ENCODE results near the gene CCDC137.
A peak's percentile ranks its signal among the peaks of the same experiment; 100 is the strongest.
"Not testable (repeated sequence)": the region's sequence is repeated elsewhere in the genome, so short reads cannot be mapped to it uniquely, and the experiment has no call there.

CCDC137 gene

DNA sequence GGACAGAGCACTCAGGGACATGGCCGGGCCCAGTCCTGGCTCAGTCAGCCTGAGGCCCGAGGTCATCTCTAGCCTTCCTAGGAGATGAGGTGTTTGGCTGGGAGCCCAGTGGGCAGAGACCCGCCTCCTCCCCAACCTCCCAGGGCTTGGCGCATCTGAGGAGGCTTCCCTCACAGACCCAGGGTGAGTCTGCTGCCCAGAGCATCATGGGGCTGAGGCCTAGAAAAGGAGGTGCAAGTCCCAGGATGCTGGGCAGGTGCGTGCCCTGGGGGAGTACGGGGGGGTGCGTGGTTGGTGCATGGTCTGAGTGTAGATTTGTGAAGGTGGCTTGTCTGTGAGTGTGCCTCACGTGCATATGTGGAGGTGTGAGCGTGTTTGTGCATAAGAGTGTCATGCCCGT, 14.8 kb upstream of the CCDC137 start:
- peak; percentile 93 for DNase-seq (ENCODE audit: low spot score)

DNA sequence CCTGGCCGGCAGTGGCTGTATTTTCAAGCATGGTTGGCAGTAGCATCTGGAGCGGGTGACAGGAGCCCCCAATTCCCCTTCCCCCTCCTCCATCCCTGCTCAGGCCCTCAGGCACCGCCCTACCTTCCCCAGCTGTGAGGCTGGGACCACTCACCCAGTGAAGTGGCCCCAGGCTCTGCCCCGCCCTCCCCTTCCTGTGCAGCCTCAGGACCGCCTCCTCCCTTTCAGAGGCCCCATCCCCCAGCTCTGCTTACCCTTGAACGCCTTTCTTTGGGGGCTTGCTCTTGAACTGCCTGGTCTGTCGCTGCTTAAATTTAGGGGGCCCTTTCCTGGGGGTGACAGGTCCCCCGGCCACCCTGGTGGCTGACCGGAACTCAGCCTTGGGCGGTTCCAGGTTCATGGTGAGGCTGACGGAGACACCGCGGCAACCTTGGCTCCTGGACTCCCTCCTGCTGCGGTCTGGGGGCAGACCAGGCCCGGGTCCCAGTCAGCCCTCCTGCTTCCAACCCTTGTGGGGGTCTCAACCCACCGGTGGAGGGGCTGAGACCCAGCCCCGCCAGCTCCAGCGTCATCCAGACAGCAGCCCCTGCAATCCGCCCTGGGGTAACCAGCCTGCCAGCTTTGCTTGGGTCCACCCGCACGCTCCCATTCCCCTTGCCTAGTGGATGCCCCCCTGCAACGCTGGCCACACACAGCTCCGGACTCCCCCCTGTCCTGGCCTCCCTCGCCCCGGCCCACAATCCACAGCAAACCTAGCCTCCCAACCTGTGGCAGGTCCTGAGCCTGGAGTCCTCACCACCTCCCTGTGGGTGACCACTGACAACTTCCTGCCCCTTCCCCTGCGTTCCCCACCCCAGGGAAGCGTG, 13.4 kb upstream of the CCDC137 start:
- DNase-seq (ENCODE audit: low spot score) = no peak

DNA sequence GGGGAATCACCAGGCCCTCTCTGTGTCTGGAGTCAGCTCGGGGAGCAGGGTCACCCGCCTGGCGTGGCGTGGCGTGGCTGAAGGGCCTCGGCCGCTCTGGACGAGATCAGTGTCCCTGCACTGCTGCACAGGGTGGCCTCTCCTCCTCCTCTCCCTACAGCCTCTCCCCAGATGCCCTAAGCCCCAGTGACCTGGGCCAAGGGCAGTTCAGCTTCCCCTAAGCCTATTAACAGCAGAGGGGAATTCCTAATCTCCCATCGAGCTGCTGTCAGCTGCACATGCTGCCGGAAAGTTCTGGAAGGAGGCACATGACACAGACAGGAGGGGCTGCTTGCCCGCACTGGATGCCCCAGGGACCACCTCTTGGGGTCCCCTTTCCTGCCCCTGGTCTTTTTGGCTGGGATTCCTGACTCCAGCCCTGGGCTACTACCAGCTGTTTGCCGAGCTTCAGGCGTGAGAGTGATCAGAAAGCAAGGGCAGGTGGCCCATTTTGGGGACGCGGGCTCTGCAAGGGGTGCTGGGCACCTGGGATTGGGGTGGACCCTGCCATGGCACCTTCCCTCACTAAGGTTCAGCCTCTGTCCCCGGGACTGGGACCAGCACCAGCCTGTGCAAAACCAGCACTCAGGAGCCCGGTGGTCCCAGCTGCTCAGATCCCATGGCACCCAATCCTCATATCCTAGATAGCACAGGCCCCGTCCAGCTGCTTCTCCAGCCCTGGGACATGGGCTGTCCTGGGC, 11.0 kb upstream of the CCDC137 start:
- DNase-seq (ENCODE audit: low spot score) = no peak

DNA sequence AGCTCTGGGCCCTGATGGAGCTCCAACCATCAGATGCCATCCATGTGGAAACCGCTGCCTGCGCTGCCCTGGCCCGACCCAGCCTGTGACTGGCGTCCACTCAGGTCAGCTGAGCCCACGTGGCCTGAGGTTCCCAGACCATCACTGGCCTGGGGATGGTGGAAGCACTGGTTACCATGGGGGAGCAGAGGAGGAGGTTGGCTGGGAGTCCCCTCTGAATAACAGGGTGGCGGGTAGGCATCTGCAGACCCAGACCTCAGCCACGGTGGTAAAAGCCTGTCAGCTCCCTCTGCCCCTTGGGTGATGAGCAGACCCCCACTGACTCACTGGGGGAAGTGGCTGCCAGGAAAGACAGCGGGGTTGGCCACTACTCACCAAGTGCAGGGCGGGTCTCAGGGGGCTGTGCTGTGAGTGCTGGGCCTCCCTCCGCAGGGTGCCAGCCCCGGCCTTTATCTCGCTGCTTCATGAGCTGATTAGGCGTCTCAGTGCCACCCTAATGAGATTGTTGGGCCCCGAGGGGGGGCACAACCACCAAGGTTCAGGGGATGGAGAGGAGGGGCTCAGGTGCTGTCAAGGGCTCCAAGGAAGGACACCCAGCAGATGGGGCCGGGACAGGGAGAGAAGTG, 10.3 kb upstream of the CCDC137 start, which contains the start of gene PDE6G:
TSS of gene PDE6G (minus strand) at position 425 of the 626 bp plus-strand sequence. CDS start 3,237 bp downstream, outside the sequence.
- no peak for DNase-seq (ENCODE audit: low spot score)

DNA sequence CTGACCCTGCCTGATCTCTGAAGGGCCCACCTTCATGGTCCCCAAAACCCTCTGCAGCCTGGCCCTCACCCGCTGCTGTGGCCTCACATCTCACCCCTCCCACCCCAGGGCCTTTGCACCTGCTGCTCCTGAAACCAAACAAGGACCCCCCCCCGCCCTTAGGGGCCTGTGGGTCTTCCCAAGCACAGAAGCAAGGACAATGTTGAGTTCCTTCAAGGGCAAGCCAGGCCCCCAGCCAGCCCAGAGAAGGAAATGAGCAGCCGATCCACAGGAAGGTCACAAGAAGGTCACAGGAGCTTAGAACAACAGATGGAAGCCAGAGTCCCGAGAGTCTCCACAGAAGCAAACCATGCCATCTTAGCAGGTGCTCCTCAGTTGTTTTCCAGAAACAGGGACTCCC, 9.7 kb upstream of the CCDC137 start:
- DNase-seq (ENCODE audit: low spot score) = no peak

DNA sequence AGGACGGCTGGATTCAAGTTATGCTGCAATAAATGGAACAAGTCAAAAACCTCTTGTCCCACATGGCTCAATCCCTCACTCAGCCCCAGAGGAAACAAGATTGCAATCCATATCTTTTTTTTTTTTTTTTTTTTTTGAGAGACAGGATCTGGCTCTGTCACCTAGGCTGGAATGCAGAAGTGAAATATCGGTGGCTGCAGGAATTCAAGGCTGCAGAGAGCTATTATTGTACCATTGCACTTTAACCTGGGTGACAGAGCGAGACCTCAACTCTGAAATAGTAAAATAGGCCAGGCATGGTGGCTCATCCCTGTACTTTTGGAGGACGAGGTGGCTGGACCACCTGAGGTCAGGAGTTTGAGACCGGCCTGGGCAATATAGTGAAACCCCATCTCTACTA, 7.5 kb upstream of the CCDC137 start:
- DNase-seq (ENCODE audit: low spot score) = no peak

DNA sequence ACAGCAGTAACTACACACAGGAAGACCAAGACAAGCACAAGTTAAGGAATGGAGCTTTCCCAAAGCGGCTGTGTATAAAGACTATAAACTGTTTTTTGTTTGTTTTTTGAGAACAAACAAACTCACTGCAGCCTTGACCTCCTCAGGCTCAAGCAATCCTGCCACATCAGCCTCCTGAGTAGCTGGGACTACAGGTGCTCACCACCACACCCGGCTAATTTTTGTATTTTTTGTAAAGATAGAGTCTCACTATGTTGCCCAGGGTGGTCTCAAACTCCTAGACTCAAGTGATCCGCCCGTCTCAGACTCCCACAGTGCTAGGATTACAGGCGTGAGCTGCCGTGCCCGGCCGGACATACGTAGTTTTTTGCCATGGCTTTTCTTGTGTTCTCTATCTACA, 6.1 kb upstream of the CCDC137 start:
- DNase-seq (ENCODE audit: low spot score) = no peak

DNA sequence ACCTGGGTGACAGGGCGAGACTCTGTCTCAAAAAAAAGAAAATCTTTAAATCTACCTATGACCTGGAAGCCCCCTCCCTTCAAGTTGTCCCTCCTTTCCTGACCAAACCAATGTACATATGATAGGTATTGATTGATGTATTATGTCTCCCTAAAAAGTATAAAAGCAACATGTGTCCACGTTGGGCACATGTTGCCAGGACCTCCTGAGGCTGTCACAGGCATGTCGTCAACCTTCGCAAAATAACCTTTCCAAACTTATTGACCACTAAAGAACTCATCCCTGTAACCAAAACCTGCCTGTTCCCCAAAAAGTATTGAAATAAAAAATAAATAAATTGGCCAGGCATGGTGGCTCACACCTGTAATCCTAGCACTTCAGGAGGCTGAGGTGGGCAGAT, 4.5 kb upstream of the CCDC137 start:
- DNase-seq (ENCODE audit: low spot score) = no peak

DNA sequence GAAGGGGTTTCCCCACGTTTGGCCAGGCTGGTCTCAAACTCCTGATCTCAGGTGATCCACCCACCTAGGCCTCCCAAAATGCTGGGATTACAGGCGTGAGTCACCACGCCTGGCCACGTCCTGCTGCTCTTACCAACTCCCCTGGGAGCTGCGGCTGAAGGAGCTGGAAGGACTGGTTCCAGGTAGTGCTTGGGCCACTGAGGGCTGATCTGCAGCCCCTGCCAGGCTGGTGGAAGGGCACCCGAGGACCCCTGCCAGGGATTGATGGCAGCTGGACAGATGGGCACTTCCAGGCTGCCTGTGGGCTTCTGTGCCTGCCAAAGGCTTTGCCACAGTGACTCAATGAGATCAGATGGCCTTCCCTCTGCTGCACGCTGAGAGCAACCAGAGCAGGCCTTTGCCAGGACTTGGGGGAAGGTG, 2.5 kb upstream of the CCDC137 start:
- DNase-seq (ENCODE audit: low spot score) = no peak

DNA sequence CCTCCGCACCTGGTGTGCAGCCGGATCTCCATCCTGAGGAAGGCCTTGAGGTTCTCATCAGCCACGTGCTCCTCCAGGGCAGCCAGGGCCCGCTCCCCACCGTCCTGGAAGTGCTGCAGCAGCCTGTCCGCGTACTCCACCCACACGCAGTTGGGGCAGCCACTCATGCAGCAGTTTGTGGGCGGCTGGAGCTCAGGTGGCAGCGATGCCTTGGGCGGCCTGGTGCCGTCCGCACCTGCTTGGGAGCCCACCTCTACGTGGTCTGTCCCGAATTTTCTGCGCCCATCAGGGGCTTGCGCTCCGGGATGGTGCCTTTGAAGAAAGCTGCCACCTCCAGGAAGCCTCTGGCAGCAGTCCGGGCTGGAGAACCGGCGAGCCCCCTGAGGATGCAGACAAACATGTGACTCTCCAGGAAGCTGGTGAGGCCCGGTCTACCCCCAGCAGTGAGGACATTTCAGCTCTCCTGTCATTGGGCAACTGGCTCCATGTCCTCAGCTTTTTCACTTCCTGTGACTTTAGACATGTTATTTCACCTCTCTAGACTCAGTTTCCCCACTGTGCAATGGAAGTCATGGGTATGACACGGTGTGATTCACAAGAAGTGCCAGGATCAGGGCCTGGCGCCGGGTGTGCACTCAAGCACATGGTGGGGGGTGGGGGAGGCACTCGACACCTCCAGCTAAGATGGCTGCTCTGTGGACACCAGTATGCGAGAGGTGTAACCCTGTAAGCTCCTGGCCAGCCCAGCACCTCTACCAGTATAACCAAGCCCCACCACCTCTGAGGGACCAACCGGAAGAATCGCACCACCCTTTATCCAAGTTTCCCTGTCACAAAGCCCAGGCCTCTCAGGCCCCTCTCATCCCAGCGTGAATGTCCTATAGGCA, 1.1 kb upstream of the CCDC137 start:
- DNase-seq (ENCODE audit: low spot score) = no peak

DNA sequence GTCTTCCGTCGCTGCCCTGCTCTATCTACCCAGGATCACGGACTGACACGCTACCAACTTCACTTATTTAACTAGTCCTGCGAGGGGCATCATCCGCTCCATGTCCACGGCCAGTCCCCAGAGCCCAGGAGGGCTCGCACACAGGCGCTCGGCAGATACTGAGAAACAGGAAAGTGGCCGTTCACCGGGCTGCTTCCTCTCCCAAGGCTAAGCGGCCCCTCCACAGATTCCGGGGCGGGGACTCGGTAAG, 520 bp upstream of the CCDC137 start:
- no peak for DNase-seq (ENCODE audit: low spot score)

DNA sequence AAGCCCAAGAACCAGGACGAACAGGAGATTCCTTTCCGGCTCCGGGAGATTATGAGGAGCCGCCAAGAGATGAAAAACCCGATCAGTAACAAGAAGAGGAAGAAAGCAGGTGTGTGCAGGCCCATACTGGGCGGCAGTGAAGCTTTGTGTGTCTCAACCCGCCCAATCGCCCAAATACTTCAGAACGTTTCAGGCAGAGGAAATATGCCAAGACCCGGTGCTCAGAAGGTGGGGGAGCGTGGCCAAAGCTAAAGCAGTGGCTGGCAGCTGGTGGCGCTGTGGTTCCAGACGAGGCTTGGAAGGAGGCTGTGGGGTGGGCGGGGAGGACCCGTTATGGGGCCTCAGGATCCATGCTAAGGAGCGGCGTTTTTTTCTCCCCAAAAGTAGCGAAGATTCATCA, 1.2 kb downstream of the CCDC137 start:
- DNase-seq (ENCODE audit: low spot score) = no peak

DNA sequence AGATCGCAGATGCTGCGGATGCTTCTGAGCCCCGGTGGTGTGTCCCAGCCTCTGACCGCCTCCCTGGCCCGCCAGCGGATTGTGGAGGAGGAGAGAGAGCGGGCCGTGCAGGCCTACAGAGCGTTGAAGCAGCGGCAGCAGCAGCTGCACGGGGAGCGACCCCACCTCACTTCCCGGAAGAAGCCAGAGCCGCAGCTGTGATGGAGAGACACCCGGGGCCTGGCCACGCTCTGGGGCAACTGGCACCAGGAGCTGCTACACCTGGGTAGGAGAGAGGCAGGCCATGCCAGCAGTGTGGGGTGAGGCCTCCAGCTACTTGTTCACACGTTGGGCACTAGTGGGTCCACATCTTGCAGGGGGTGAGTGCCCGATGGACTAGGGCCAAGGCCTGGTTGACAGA, 6.0 kb downstream of the CCDC137 start:
- no peak for DNase-seq (ENCODE audit: low spot score)

DNA sequence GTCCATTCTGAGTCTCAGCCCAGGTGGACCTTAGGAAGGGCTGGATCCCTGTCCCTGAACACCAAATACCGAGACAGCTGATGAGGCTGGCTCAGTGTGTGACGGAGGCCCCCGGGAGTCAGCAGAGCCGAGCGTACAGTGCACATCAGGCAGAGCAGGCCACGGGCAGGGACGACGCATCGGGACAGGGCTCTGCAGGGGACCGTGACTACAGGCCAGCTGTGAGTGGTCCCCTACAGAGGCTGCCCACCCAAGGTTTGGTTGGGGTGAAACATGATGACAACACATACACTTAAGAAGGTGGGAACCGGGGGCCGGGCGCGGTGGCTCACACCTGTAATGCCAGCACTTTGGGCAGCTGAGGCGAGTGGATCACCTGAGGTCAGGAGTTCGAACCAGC, 6.4 kb downstream of the CCDC137 start:
- DNase-seq (ENCODE audit: low spot score) = no peak

DNA sequence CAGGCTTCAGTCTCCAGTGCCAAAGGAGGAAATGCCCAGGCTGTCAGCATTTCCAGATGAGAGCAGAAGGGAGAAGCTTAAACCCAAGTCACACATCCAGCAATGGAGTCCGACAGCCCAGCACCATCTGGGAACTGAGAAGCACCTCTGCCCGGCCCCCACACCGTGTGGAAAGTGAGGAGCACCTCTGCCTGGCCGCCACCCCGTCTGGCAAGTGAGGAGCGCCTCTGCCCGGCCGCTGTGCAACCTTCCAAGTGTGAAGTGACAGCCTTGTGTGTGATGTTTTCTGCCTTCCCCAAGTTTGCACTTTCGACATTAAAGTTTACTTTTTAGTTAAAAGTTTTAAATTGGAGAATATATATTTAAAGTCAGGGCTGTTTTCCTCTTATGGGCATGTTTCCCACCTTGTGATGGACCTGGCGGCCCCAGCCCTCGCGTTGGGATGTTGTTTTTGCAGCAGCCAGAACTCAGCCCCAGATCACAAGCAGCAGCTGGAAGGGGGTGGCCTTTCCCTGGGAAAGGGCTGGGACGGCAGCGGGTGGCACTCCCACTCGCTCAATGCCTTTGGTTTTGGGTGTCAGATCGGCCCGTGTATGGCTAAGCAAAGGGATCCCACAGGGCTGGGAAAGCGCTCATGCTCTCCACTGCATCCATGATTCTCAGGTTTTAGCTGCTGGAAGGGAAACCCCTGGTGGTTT, 7.2 kb downstream of the CCDC137 start:
- no peak for DNase-seq (ENCODE audit: low spot score)

DNA sequence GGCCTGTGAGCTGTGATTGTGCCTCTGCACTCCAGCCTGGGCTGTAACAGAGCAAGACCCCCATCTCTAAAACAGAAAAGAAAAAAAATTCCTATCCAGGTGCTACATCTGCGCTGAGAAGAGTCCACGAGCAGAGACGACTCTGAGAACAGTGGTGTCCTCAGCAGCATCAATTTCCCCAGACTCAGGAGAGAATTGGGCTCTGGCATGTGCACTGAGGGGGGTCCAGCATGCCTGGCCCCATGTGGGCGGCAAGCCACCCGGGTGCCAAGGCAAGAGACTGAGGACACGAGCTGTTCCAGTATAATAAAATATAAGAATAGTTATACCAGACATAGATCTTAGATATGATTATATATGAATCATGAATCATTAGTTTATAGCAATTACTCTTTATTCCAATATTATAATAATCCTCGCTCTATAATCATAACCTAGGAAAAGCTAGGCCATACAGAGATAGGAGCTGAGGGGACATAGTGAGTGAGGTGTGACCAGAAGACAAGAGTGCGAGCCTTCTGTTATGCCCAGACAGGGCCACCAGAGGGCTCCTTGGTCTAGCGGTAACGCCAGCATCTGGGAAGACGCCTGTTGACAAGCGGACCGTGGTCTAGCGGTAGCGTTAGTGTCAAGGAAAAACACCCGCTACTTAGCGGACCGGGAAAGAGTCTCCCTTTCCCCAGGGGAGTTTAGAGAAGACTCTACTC, 9.1 kb downstream of the CCDC137 start:
- not testable (repeated sequence) for DNase-seq (ENCODE audit: low spot score)

DNA sequence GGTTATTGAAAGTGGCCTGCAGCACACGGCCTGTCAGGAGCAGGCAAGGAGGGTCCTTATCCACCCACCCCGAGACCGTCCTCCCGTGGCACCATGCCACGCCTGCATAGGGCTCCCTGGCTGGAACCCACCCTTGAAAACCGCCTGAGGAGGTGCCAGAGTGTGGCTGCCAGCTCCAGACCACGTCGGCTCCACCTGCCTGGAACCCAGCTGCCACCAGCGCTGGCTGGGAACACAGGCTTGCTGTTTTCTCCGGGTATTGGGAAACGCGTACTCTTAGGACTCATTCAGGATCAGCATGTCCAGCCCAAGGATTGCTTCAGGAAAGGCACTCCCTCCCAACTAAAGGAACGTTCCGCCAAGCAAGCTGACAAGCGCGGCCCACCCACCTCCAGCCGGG, 10.4 kb downstream of the CCDC137 start:
- no peak for DNase-seq (ENCODE audit: low spot score)

DNA sequence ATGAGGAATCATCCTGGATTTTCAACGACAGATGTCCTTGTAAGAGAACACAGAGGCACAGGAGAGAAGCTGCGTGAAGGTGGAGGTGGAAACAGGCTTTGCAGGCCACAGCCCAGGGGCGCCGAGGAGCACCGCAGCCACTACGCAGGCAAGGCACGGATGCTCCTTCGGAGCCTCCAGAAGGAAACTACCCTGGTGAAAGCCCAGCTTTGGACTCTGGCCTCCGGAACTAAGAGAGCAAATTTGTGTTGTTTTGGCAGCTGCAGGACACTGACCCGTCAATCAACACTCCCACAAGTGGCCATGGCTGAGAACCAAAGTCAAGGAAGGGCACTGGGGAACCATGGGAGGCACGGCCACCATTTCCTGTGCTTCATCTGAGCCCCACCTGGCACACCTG, 13.6 kb downstream of the CCDC137 start:
- no peak for DNase-seq (ENCODE audit: low spot score)

DNA sequence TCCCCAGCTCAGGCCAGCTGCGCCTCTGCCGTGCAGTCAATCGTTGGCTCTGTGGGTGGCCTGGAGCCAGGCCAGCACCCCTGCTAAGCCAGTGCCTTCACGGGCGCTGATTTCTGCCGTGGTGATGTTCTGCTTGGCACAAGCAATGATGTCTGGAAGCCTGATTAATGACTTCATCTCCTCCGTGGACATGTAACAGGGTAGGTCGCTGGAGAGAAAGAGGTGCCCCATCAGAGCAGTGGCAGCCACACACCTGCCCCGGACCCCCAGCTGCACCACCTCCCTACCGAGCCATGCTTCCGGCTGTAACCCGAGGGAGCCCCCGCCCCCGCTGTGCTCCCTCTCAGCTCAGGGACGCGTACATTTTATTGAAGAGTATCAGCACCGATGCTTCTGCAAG, 15.1 kb downstream of the CCDC137 start:
- DNase-seq (ENCODE audit: low spot score) = no peak

DNA sequence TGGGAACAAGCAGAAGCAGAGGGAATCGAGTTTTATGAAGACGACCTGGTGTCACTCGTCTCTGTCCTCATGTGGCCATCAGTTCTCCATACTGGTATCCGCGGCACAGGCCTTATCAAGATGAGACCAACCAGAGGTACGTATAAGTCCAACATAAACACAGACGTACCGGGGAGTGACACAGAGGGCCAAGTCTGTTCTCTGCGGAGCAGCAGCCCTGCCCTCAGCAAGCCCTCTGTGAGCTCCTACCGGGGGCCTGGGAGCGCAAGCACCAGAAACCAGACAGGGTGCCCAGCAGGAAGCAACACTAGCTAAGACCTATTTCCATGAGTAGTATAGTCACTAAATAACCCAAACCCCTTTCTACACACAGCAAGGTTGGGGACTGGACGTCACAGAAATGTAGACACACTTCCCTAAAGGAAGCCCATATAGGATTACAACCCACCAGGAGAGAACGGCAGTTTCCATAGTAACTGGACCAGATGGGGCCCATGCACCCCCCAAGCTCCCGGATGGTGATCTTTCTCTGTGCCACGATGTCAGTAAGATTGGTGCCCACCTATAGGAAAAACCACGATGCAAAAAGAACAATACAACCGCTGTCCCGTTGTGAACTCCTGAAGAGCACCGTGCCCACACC, 16.1 kb downstream of the CCDC137 start:
- no peak for DNase-seq (ENCODE audit: low spot score)

All from AG08396 (cell line).